H9 (cell line): ENCODE results near the gene PTPA. TPM values are rescaled to one million over a fixed set of nuclear protein-coding genes. Genes with fewer than 3 reads are reported as not detected.
"Not testable (repeated sequence)": the region's sequence is repeated elsewhere in the genome, so short reads cannot be mapped to it uniquely, and the experiment has no call there.

Experiments used
- DNase-seq: peaks from one replicate; pipeline ENCODE4 v3.0.0-alpha.2; 2017
- H2AFZ ChIP-seq: one replicate; pipeline ENCODE4 v1.6.1; 2013; ENCODE audit warnings: mild to moderate bottlenecking, low read length, control low read depth, moderate library complexity
- H2AK5ac ChIP-seq: 2 replicates; pipeline ENCODE4 v1.6.1; 2013; ENCODE audit warnings: low read length, control low read depth, mixed read lengths; ENCODE audit not compliant: insufficient read length
- H2BK120ac ChIP-seq: one replicate; pipeline ENCODE4 v1.6.1; 2013; ENCODE audit warnings: low read depth, mild to moderate bottlenecking, low read length, control low read depth, inconsistent platforms; ENCODE audit not compliant: poor library complexity, severe bottlenecking
- H2BK12ac ChIP-seq: 2 replicates; pipeline ENCODE4 v1.6.1; 2013; ENCODE audit warnings: low read length, control low read depth, mixed read lengths, low read depth; ENCODE audit not compliant: insufficient read length
- H2BK15ac ChIP-seq: 2 replicates; pipeline ENCODE4 v1.6.1; 2013; ENCODE audit warnings: low read depth, low read length, control low read depth
- H2BK20ac ChIP-seq: one replicate; pipeline ENCODE4 v1.6.1; 2013; ENCODE audit warnings: low read depth, mild to moderate bottlenecking, low read length, control low read depth, inconsistent platforms; ENCODE audit not compliant: poor library complexity, severe bottlenecking
- H2BK5ac ChIP-seq: 2 replicates; pipeline ENCODE4 v1.6.1; 2013; ENCODE audit warnings: low read length, control low read depth, mixed read lengths; ENCODE audit not compliant: insufficient read length
- H3K14ac ChIP-seq: 2 replicates; pipeline ENCODE4 v1.6.1; 2013; ENCODE audit warnings: low read length, control low read depth; ENCODE audit not compliant: insufficient read depth
- H3K18ac ChIP-seq: 2 replicates; pipeline ENCODE4 v1.6.1; 2013; ENCODE audit warnings: low read depth, mild to moderate bottlenecking, mixed read lengths, low read length, control low read depth; ENCODE audit not compliant: insufficient read length
- H3K23ac ChIP-seq: 2 replicates; pipeline ENCODE4 v1.6.1; 2013; ENCODE audit warnings: low read length, control low read depth, mixed read lengths, low read depth; ENCODE audit not compliant: insufficient read length
- H3K23me2 ChIP-seq: 2 replicates; pipeline ENCODE4 v1.6.1; 2013; ENCODE audit warnings: low read depth, mild to moderate bottlenecking, mixed read lengths, low read length, control low read depth; ENCODE audit not compliant: insufficient read length, poor library complexity, severe bottlenecking
- H3K27ac ChIP-seq: 2 replicates; pipeline ENCODE4 v1.5.1; 2013; ENCODE audit warnings: low read length, control low read depth, mixed read lengths, low read depth; ENCODE audit not compliant: insufficient read length
- H3K27me3 ChIP-seq: 2 replicates; pipeline ENCODE4 v1.6.1; 2013; ENCODE audit warnings: low read length, control low read depth, inconsistent platforms; ENCODE audit not compliant: insufficient read depth
- H3K4ac ChIP-seq: 2 replicates; pipeline ENCODE4 v1.6.1; 2013; ENCODE audit warnings: low read depth, mild to moderate bottlenecking, control low read depth, inconsistent platforms, low read length, moderate library complexity
- H3K4me1 ChIP-seq: 2 replicates; pipeline ENCODE4 v1.6.1; 2013; ENCODE audit warnings: low read length, control low read depth, inconsistent platforms; ENCODE audit not compliant: insufficient read depth
- H3K4me2 ChIP-seq: 2 replicates; pipeline ENCODE4 v1.6.1; 2013; ENCODE audit warnings: low read length, control low read depth, mixed read lengths; ENCODE audit not compliant: insufficient read length, insufficient read depth
- H3K56ac ChIP-seq: 2 replicates; pipeline ENCODE4 v1.6.1; 2013; ENCODE audit warnings: low read depth, mild to moderate bottlenecking, mixed read lengths, low read length, control low read depth; ENCODE audit not compliant: insufficient read length
- H3K79me1 ChIP-seq: 2 replicates; pipeline ENCODE4 v1.6.1; 2013; ENCODE audit warnings: low read depth, mild to moderate bottlenecking, moderate library complexity, low read length, control low read depth, inconsistent platforms; ENCODE audit not compliant: insufficient read depth, poor library complexity, severe bottlenecking
- H3K79me2 ChIP-seq: 2 replicates; pipeline ENCODE4 v1.6.1; 2013; ENCODE audit warnings: low read length, control low read depth, inconsistent platforms; ENCODE audit not compliant: insufficient read depth
- H3K9ac ChIP-seq: 2 replicates; pipeline ENCODE4 v1.6.1; 2013; ENCODE audit warnings: low read length, control low read depth, mixed read lengths; ENCODE audit not compliant: insufficient read length; ENCODE audit errors: extremely low read depth
- H3K9me3 ChIP-seq: one replicate; pipeline ENCODE4 v1.6.1; 2013; ENCODE audit warnings: low read depth, low read length, inconsistent platforms; ENCODE audit not compliant: control insufficient read depth
- H3T11ph ChIP-seq: one replicate; pipeline ENCODE4 v1.6.1; 2013; ENCODE audit warnings: mild to moderate bottlenecking, low read length, control low read depth, inconsistent platforms
- H4K20me1 ChIP-seq: one replicate; pipeline ENCODE4 v1.6.1; 2013; ENCODE audit not compliant: control insufficient read depth, insufficient read length, insufficient read depth
- H4K5ac ChIP-seq: 2 replicates; pipeline ENCODE4 v1.6.1; 2013; ENCODE audit warnings: low read depth, mild to moderate bottlenecking, mixed read lengths, low read length, control low read depth; ENCODE audit not compliant: insufficient read length
- H4K8ac ChIP-seq: replicated peaks from 2 replicates; pipeline ENCODE4 v1.6.1; 2013; ENCODE audit warnings: low read length, control low read depth, mixed read lengths, low read depth; ENCODE audit not compliant: insufficient read length
- H4K91ac ChIP-seq: 2 replicates; pipeline ENCODE4 v1.6.1; 2013; ENCODE audit warnings: low read depth, mild to moderate bottlenecking, moderate library complexity, mixed read lengths, low read length, control low read depth; ENCODE audit not compliant: insufficient read length
- H3K27ac Mint-ChIP-seq, 3 experiments: 2 replicates in 2 of 3; 3 replicates in 1 of 3; pipeline ENCODE4 v1.8.0; 2020 to 2021; ENCODE audit warnings: mixed read lengths in 3 of 3, mild to moderate bottlenecking in 1 of 3, moderate library complexity in 1 of 3
- H3K27me3 Mint-ChIP-seq: 2 replicates; pipeline ENCODE4 v1.8.0; 2021; ENCODE audit warnings: low read depth, mild to moderate bottlenecking, moderate library complexity, mixed read lengths
- H3K36me3 Mint-ChIP-seq, 3 experiments: 2 replicates in 2 of 3; 3 replicates in 1 of 3; pipeline ENCODE4 v1.8.0; 2020 to 2021; ENCODE audit warnings: low read depth in 3 of 3, mixed read lengths in 3 of 3; ENCODE audit not compliant: insufficient read depth in 1 of 3
- H3K4me1 Mint-ChIP-seq, 2 experiments: 2 replicates each; pipeline ENCODE4 v1.8.0; 2020; ENCODE audit warnings: mixed read lengths in 2 of 2
- H3K4me3 Mint-ChIP-seq, 2 experiments: 2 replicates in 1 of 2; 3 replicates in 1 of 2; pipeline ENCODE4 v1.8.0; 2020 to 2021; ENCODE audit warnings: mild to moderate bottlenecking in 2 of 2, mixed read lengths in 2 of 2, moderate library complexity in 1 of 2
- H3K9me3 Mint-ChIP-seq, 2 experiments: 2 replicates in 1 of 2; 3 replicates in 1 of 2; pipeline ENCODE4 v1.8.0; 2020; ENCODE audit warnings: mild to moderate bottlenecking in 2 of 2, mixed read lengths in 2 of 2, moderate library complexity in 1 of 2
- WGBS: extraction: QIAGEN DNeasy Blood & Tissue Kit; methylation state at CpG from one replicate; pipeline ENCODE4 v1.1.7; 2013; ENCODE audit warnings: missing lambda C conversion rate, low lambda C conversion rate, mixed read lengths; ENCODE audit not compliant: insufficient read length; ENCODE audit errors: extremely low coverage; 5-methylcytosine and 5-hydroxymethylcytosine counted together
- total RNA-seq: library from RNA; stranded (reverse); gene quantifications from 2 replicates; pipeline ENCODE4 v1.2.1, GENCODE V29; 2021
- TF ChIP-seq, protein P1 (sequence below): fragments of 200-600 bp; sonication (generic); conservative IDR thresholded peaks from 3 replicates; pipeline ENCODE4 v1.8.0; 2021; ENCODE audit warnings: antibody characterized with exemption, mild to moderate bottlenecking

The PTPA gene
- total RNA-seq, 1 experiment from 2014 or later, result 145 TPM

DNA sequence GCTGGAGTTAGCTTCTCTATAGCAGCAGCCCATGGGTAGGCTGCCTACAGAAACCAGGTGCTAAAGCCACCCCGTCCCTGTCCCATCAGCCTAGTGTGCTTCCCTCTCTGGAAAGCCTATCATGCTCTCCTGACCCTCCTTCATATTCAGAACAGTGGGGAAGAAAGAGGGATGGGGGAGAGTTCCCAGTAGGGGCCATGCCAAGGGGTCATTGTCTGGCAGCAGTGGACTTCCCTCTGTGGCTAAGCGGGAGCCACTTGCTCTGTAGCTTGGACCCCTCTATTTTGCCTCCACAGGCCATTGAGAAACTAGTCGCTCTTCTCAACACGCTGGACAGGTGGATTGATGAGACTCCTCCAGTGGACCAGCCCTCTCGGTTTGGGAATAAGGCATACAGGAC lies 17.5 kb downstream of the PTPA start:
- Histone ChIP-seq H3K4me1 (peaks cover 6% of the 10 kb centered on the region; the same call in 1 of the 2 replicates), H3K27me3 (no peaks in the 10 kb centered on the region), H3K79me1 (no peaks in the 10 kb centered on the region), H3K56ac (no peak overlapping the region), H3T11ph (no peak overlapping the region), H3K4me2 (no peak overlapping the region), H2BK5ac (no peak overlapping the region), H4K91ac (no peak overlapping the region), H3K14ac (no peak overlapping the region), H4K20me1 (no peaks in the 10 kb centered on the region), H3K27ac (no peak overlapping the region), H3K79me2 (peaks cover 2% of the 10 kb centered on the region; the same call in 1 of the 2 replicates), H4K5ac (no peak overlapping the region), H3K23me2 (no peaks in the 10 kb centered on the region), H2BK120ac (no peak overlapping the region), H2BK20ac (no peak overlapping the region), H2BK15ac (no peak overlapping the region), H2AFZ (no peak overlapping the region), H4K8ac (no peak overlapping the region), H2BK12ac (no peak overlapping the region), H3K4ac (no peak overlapping the region), H2AK5ac (no peak overlapping the region), H3K9me3 (no peaks in the 10 kb centered on the region), H3K9ac (no peak overlapping the region), H3K23ac (no peak overlapping the region), H3K18ac (no peak overlapping the region)
- H3K36me3 Mint-ChIP-seq, result peaks cover 15 to 57% (median 48%) of the 10 kb centered on the region in 3 experiments
- no peak for DNase-seq
- H3K9me3 Mint-ChIP-seq, result no peaks in the 10 kb centered on the region
- TF ChIP-seq, protein P1, sequence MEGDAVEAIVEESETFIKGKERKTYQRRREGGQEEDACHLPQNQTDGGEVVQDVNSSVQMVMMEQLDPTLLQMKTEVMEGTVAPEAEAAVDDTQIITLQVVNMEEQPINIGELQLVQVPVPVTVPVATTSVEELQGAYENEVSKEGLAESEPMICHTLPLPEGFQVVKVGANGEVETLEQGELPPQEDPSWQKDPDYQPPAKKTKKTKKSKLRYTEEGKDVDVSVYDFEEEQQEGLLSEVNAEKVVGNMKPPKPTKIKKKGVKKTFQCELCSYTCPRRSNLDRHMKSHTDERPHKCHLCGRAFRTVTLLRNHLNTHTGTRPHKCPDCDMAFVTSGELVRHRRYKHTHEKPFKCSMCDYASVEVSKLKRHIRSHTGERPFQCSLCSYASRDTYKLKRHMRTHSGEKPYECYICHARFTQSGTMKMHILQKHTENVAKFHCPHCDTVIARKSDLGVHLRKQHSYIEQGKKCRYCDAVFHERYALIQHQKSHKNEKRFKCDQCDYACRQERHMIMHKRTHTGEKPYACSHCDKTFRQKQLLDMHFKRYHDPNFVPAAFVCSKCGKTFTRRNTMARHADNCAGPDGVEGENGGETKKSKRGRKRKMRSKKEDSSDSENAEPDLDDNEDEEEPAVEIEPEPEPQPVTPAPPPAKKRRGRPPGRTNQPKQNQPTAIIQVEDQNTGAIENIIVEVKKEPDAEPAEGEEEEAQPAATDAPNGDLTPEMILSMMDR, result no peak
- H3K4me1 Mint-ChIP-seq, result peaks cover 18 to 29% of the 10 kb centered on the region in 2 experiments
- no peak overlapping the region; a peak in 1 of 7 replicates for H3K27ac Mint-ChIP-seq
- no peaks in the 10 kb centered on the region; the same call in 1 of the 2 replicates for H3K27me3 Mint-ChIP-seq
- no peak overlapping the region for H3K4me3 Mint-ChIP-seq
- WGBS, result no CpG with 5 or more reads among the region's 5 CpGs

- not testable (repeated sequence) for H3K4me3 Mint-ChIP-seq, H3K4ac ChIP-seq, H3K23ac ChIP-seq, H3K9me3 Mint-ChIP-seq, H4K91ac ChIP-seq, H3K14ac ChIP-seq, H3K23me2 ChIP-seq, H4K8ac ChIP-seq, H3K27me3 ChIP-seq, H3T11ph ChIP-seq, H3K27ac ChIP-seq, H3K9me3 ChIP-seq, H3K9ac ChIP-seq, H3K18ac ChIP-seq, H3K4me1 ChIP-seq, H2BK120ac ChIP-seq, H2BK12ac ChIP-seq, H4K20me1 ChIP-seq, H2BK5ac ChIP-seq, DNase-seq, H3K27ac Mint-ChIP-seq, H3K27me3 Mint-ChIP-seq, H2BK15ac ChIP-seq, H2AFZ ChIP-seq, H4K5ac ChIP-seq, H3K79me1 ChIP-seq, H2AK5ac ChIP-seq, H3K79me2 ChIP-seq, H2BK20ac ChIP-seq, H3K4me2 ChIP-seq, H3K56ac ChIP-seq
- WGBS, result no CpG with 5 or more reads among the region's 7 CpGs
- peaks cover 12 to 58% (median 55%) of the 10 kb centered on the region in 3 experiments for H3K36me3 Mint-ChIP-seq
- peaks cover 18 to 29% of the 10 kb centered on the region in 2 experiments for H3K4me1 Mint-ChIP-seq
Measured at GRCh38 chr9:129130271-129130670, 19.1 kb downstream of the PTPA start.
